CD4-positive, alpha-beta T cell treated with Interferon alpha-2 for 1 hour (primary cell): ENCODE data around the gene IHH.

Source experiments
- DNase-seq, 2 donors: peaks; one replicate each; pipeline ENCODE4 v3.0.0-alpha.2; 2020 to 2022

The IHH gene

GRCh38 chr2:219060821-219061791 is at the start of gene IHH:
TSS of gene IHH (minus strand) at chr2:219060921. CDS start at chr2:219060467, 454 bp downstream.
- no peak for DNase-seq

GRCh38 chr2:219109471-219109870 is 48.8 kb upstream of the IHH start:
- peak; percentile 28 for DNase-seq

- DNase-seq, result no peak
Measured at GRCh38 chr2:219107758-219108157, 47.0 kb upstream of the IHH start.

GRCh38 chr2:219106251-219106650 is 45.5 kb upstream of the IHH start:
- no peak for DNase-seq

GRCh38 chr2:219104107-219105035 is 43.6 kb upstream of the IHH start:
- peak in 1 of 2 donors; percentile 27 for DNase-seq

GRCh38 chr2:219099329-219099728 is 38.6 kb upstream of the IHH start:
- DNase-seq, result no peak

GRCh38 chr2:219095406-219095935 is 34.8 kb upstream of the IHH start:
- DNase-seq, result no peak

GRCh38 chr2:219094171-219094570 is 33.5 kb upstream of the IHH start:
- DNase-seq, result no peak

- no peak for DNase-seq
Measured at GRCh38 chr2:219090436-219091299, 29.9 kb upstream of the IHH start.

- no peak for DNase-seq
Measured at GRCh38 chr2:219089330-219089729, 28.6 kb upstream of the IHH start.

- DNase-seq, result no peak
Measured at GRCh38 chr2:219087848-219088247, 27.1 kb upstream of the IHH start.

- no peak for DNase-seq
Measured at GRCh38 chr2:219087361-219087760, 26.6 kb upstream of the IHH start.

GRCh38 chr2:219086196-219086595 is 25.5 kb upstream of the IHH start:
- no peak for DNase-seq

GRCh38 chr2:219084791-219085190 is 24.1 kb upstream of the IHH start:
- no peak for DNase-seq

GRCh38 chr2:219082332-219082958 is 21.7 kb upstream of the IHH start:
- DNase-seq, result no peak

- no peak for DNase-seq
Measured at GRCh38 chr2:219081701-219082331, 21.1 kb upstream of the IHH start.

- DNase-seq, result no peak
Measured at GRCh38 chr2:219081096-219081495, 20.4 kb upstream of the IHH start.

- DNase-seq, result no peak
Measured at GRCh38 chr2:219079417-219079816, 18.7 kb upstream of the IHH start.

GRCh38 chr2:219078951-219079350 is 18.2 kb upstream of the IHH start:
- DNase-seq, result no peak

GRCh38 chr2:219078126-219078525 is 17.4 kb upstream of the IHH start:
- DNase-seq, result no peak

- no peak for DNase-seq
Measured at GRCh38 chr2:219076253-219076652, 15.5 kb upstream of the IHH start.
